ENCODE results near the gene CISH.

Gene CISH

DNA sequence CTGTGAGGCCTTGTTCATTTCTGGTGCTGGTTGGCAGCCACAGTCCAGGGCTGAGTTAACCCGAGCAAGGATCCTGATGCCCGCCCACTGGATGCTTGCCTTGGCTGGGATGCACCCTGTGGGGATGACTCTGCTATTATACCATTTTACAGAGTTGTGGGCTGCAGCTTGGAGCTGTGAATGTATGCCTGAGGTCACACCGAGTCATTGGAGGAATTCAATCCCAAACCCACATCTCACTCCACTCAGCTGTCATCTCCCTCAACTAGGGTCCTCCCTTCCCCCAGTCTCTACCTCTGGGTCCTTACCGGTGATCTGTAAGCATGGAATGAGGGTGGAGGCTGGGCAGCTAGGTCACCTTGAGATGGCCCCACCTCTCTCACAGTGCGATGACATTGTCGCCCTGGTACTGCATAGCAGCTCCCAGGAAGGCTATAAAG is 27.5 kb upstream of the CISH start:
- TF ChIP-seq, protein P1, sequence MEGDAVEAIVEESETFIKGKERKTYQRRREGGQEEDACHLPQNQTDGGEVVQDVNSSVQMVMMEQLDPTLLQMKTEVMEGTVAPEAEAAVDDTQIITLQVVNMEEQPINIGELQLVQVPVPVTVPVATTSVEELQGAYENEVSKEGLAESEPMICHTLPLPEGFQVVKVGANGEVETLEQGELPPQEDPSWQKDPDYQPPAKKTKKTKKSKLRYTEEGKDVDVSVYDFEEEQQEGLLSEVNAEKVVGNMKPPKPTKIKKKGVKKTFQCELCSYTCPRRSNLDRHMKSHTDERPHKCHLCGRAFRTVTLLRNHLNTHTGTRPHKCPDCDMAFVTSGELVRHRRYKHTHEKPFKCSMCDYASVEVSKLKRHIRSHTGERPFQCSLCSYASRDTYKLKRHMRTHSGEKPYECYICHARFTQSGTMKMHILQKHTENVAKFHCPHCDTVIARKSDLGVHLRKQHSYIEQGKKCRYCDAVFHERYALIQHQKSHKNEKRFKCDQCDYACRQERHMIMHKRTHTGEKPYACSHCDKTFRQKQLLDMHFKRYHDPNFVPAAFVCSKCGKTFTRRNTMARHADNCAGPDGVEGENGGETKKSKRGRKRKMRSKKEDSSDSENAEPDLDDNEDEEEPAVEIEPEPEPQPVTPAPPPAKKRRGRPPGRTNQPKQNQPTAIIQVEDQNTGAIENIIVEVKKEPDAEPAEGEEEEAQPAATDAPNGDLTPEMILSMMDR (IDR thresholded peaks at IDR 0.05; ENCODE audit: low read depth, low read length), result no peak
- peak; percentile 36 to 53 for DNase-seq (ENCODE audit: low read depth in 2 of 2)
- no peak overlapping the region for H3K4me3 ChIP-seq (replicated peaks in 1 of 2; ENCODE audit: low read depth in 2 of 2, low read length in 2 of 2)

GRCh38 chr3:50637945-50638344 is 26.4 kb upstream of the CISH start:
- H3K4me3 ChIP-seq (replicated peaks in 1 of 2; ENCODE audit: low read depth in 2 of 2, low read length in 2 of 2), result no peak overlapping the region
- TF ChIP-seq, protein P1 (IDR thresholded peaks at IDR 0.05; ENCODE audit: low read depth, low read length), result no peak
- no peak for DNase-seq (ENCODE audit: low read depth in 2 of 2)

GRCh38 chr3:50637011-50637410 is 25.4 kb upstream of the CISH start:
- TF ChIP-seq, protein P1 (IDR thresholded peaks at IDR 0.05; ENCODE audit: low read depth, low read length), result no peak
- H3K4me3 ChIP-seq (replicated peaks in 1 of 2; ENCODE audit: low read depth in 2 of 2, low read length in 2 of 2), result no peak overlapping the region
- DNase-seq (ENCODE audit: low read depth in 2 of 2), result no peak

DNA sequence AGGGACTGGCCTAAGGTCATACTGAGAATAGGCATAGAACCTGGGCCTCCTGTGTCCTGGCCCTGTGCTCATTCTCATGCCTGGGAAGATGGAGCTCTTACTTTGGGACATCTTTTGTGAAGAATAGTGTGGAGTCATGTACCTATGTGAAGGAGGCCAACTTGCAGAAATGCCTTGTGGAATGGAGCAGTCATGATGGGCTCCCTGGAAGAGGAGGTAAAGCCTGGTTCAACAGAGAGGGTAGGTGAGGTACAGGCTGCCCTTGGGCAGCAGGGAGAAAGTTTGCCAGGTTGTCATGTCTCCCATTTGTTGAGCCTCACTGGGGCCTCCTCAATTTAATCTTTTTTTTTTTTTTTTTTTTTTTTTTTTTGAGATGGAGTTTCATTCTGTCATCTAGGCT is 23.5 kb upstream of the CISH start:
- no peak for DNase-seq (ENCODE audit: low read depth in 2 of 2)
- TF ChIP-seq, protein P1 (IDR thresholded peaks at IDR 0.05; ENCODE audit: low read depth, low read length), result no peak
- no peak overlapping the region for H3K4me3 ChIP-seq (replicated peaks in 1 of 2; ENCODE audit: low read depth in 2 of 2, low read length in 2 of 2)

- no peak for DNase-seq (ENCODE audit: low read depth in 2 of 2)
- no peak overlapping the region for H3K4me3 ChIP-seq (replicated peaks in 1 of 2; ENCODE audit: low read depth in 2 of 2, low read length in 2 of 2)
- TF ChIP-seq, protein P1 (IDR thresholded peaks at IDR 0.05; ENCODE audit: low read depth, low read length), result no peak
Measured at GRCh38 chr3:50633230-50633790, 21.7 kb upstream of the CISH start.

DNA sequence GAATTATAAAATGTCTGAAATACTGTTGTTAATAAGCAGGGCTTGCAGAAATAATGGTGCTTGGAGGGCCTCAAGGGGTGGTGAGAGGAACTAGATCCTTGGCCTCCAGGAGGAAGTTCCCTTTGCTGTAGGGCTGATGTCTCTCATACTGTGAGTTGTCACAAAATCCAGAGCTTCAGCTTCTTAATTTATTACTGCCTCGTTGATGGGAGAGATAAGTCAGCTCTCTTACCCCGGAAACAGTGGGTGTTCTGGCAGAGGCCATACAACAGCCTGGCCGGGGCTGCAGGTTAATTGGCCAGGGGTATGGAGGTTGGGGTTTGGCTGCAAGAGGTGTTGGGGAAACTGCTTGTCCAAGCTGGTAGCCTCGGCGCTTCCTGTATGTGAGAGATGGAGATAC is 20.9 kb upstream of the CISH start:
- no peak for DNase-seq (ENCODE audit: low read depth in 2 of 2)
- no peak overlapping the region for H3K4me3 ChIP-seq (replicated peaks in 1 of 2; ENCODE audit: low read depth in 2 of 2, low read length in 2 of 2)
- TF ChIP-seq, protein P1 (IDR thresholded peaks at IDR 0.05; ENCODE audit: low read depth, low read length), result no peak

- TF ChIP-seq, protein P1 (IDR thresholded peaks at IDR 0.05; ENCODE audit: low read depth, low read length), result no peak
- no peak overlapping the region for H3K4me3 ChIP-seq (replicated peaks in 1 of 2; ENCODE audit: low read depth in 2 of 2, low read length in 2 of 2)
- no peak for DNase-seq (ENCODE audit: low read depth in 2 of 2)
Measured at GRCh38 chr3:50630877-50631276, 19.3 kb upstream of the CISH start.
